ENCODE data around the gene MAP7.
"Not testable (repeated sequence)": the region's sequence is repeated elsewhere in the genome, so short reads cannot be mapped to it uniquely, and the experiment has no call there.

Gene MAP7

GRCh38 chr6:136334465-136334846 lies 215.8 kb downstream of the MAP7 start:
- no peak for DNase-seq
- in situ Hi-C loops (cut with MboI; ENCODE audit: low pct_unique_long_range_greater_than_20kb, low sequenced_read_pairs): no loop called here

GRCh38 chr6:136333824-136334464 lies 216.3 kb downstream of the MAP7 start:
- in situ Hi-C loops (cut with MboI; ENCODE audit: low pct_unique_long_range_greater_than_20kb, low sequenced_read_pairs): no loop called here
- no peak for DNase-seq

- no peak for DNase-seq
- in situ Hi-C loops (cut with MboI; ENCODE audit: low pct_unique_long_range_greater_than_20kb, low sequenced_read_pairs): no loop called here
Measured at GRCh38 chr6:136331461-136331860, 218.8 kb downstream of the MAP7 start.

- no peak for DNase-seq
- in situ Hi-C loops (cut with MboI; ENCODE audit: low pct_unique_long_range_greater_than_20kb, low sequenced_read_pairs): no loop called here
Measured at GRCh38 chr6:136330634-136331033, 219.6 kb downstream of the MAP7 start.

GRCh38 chr6:136326038-136326553 lies 224.1 kb downstream of the MAP7 start:
- no peak for DNase-seq
- in situ Hi-C loops (cut with MboI; ENCODE audit: low pct_unique_long_range_greater_than_20kb, low sequenced_read_pairs): no loop called here

- in situ Hi-C loops (cut with MboI; ENCODE audit: low pct_unique_long_range_greater_than_20kb, low sequenced_read_pairs): no loop called here
- DNase-seq: peak; percentile 29
Measured at GRCh38 chr6:136324686-136325380, 225.4 kb downstream of the MAP7 start.

GRCh38 chr6:136323431-136324112 lies 226.7 kb downstream of the MAP7 start:
- in situ Hi-C loops (cut with MboI; ENCODE audit: low pct_unique_long_range_greater_than_20kb, low sequenced_read_pairs): no loop called here

GRCh38 chr6:136319732-136320131 lies 230.5 kb downstream of the MAP7 start:
- in situ Hi-C loops (cut with MboI; ENCODE audit: low pct_unique_long_range_greater_than_20kb, low sequenced_read_pairs): no loop called here
- DNase-seq: no peak

More at GRCh38 chr6:136323431-136324112, 226.7 kb downstream of the MAP7 start:
- DNase-seq: no peak

GRCh38 chr6:136318676-136319075 lies 231.5 kb downstream of the MAP7 start:
- in situ Hi-C loops (cut with MboI; ENCODE audit: low pct_unique_long_range_greater_than_20kb, low sequenced_read_pairs): no loop called here

GRCh38 chr6:136317971-136318370 lies 232.3 kb downstream of the MAP7 start:
- in situ Hi-C loops (cut with MboI; ENCODE audit: low pct_unique_long_range_greater_than_20kb, low sequenced_read_pairs): no loop called here
- DNase-seq: no peak

More at GRCh38 chr6:136318676-136319075, 231.5 kb downstream of the MAP7 start:
- no peak for DNase-seq

- in situ Hi-C loops (cut with MboI; ENCODE audit: low pct_unique_long_range_greater_than_20kb, low sequenced_read_pairs): no loop called here
- peak; percentile 64 for DNase-seq
Measured at GRCh38 chr6:136317021-136317694, 233.1 kb downstream of the MAP7 start.

- in situ Hi-C loops (cut with MboI; ENCODE audit: low pct_unique_long_range_greater_than_20kb, low sequenced_read_pairs): no loop called here
- DNase-seq: no peak
Measured at GRCh38 chr6:136315594-136315993, 234.6 kb downstream of the MAP7 start.

- in situ Hi-C loops (cut with MboI; ENCODE audit: low pct_unique_long_range_greater_than_20kb, low sequenced_read_pairs): no loop called here
- no peak for DNase-seq
Measured at GRCh38 chr6:136312975-136313374, 237.2 kb downstream of the MAP7 start.

- DNase-seq: no peak
- in situ Hi-C loops (cut with MboI; ENCODE audit: low pct_unique_long_range_greater_than_20kb, low sequenced_read_pairs): no loop called here
Measured at GRCh38 chr6:136309729-136310311, 240.4 kb downstream of the MAP7 start.

- DNase-seq: no peak
- in situ Hi-C loops (cut with MboI; ENCODE audit: low pct_unique_long_range_greater_than_20kb, low sequenced_read_pairs): no loop called here
Measured at GRCh38 chr6:136309171-136309570, 241.1 kb downstream of the MAP7 start.

GRCh38 chr6:136308469-136308868 lies 241.8 kb downstream of the MAP7 start:
- in situ Hi-C loops (cut with MboI; ENCODE audit: low pct_unique_long_range_greater_than_20kb, low sequenced_read_pairs); DNase-seq: not testable (repeated sequence)

- no peak for DNase-seq
- in situ Hi-C loops (cut with MboI; ENCODE audit: low pct_unique_long_range_greater_than_20kb, low sequenced_read_pairs): no loop called here
Measured at GRCh38 chr6:136307351-136307750, 242.9 kb downstream of the MAP7 start.

- no peak for DNase-seq
- in situ Hi-C loops (cut with MboI; ENCODE audit: low pct_unique_long_range_greater_than_20kb, low sequenced_read_pairs): no loop called here
Measured at GRCh38 chr6:136306466-136306865, 243.8 kb downstream of the MAP7 start.

- DNase-seq: no peak
- in situ Hi-C loops (cut with MboI; ENCODE audit: low pct_unique_long_range_greater_than_20kb, low sequenced_read_pairs): no loop called here
Measured at GRCh38 chr6:136304410-136304809, 245.8 kb downstream of the MAP7 start.
